Loucy (cell line): ENCODE measurements around the gene TIMM10B.
"Not testable (repeated sequence)": the region's sequence is repeated elsewhere in the genome, so short reads cannot be mapped to it uniquely, and the experiment has no call there.

Source experiments
- H2AFZ ChIP-seq: fragments of 200-600 bp; sonication (generic); 2 replicates; pipeline ENCODE4 v1.6.0; 2016; ENCODE audit warnings: antibody characterized with exemption, mild to moderate bottlenecking, low read length, moderate library complexity
- H3F3A ChIP-seq: fragments of 200-600 bp; 2 replicates; pipeline ENCODE4 v1.6.0; 2016; ENCODE audit warnings: antibody characterized with exemption, low read depth, mild to moderate bottlenecking
- H3K27me3 ChIP-seq: fragments of 200-600 bp; sonication (generic); 2 replicates; pipeline ENCODE4 v1.6.1; 2014; ENCODE audit warnings: low read length, mild to moderate bottlenecking; ENCODE audit not compliant: insufficient read depth, poor library complexity, severe bottlenecking
- H3K36me3 ChIP-seq: fragments of 200-600 bp; sonication (generic); 2 replicates; pipeline ENCODE4 v1.6.1; 2016; ENCODE audit warnings: low read length; ENCODE audit not compliant: insufficient read depth
- H3K4me1 ChIP-seq: fragments of 200-600 bp; sonication (generic); 2 replicates; pipeline ENCODE4 v1.5.1; 2014; ENCODE audit warnings: low read length, mild to moderate bottlenecking; ENCODE audit not compliant: insufficient read depth, poor library complexity, severe bottlenecking
- H3K4me2 ChIP-seq: fragments of 200-600 bp; sonication (generic); 2 replicates; pipeline ENCODE4 v1.6.0; 2014; ENCODE audit warnings: antibody characterized with exemption, low read length, low read depth, mild to moderate bottlenecking; ENCODE audit not compliant: poor library complexity, severe bottlenecking
- H3K4me3 ChIP-seq: fragments of 200-600 bp; sonication (generic); 2 replicates; pipeline ENCODE4 v1.5.1; 2014; ENCODE audit warnings: low read length, mild to moderate bottlenecking, mixed read lengths; ENCODE audit not compliant: poor library complexity, severe bottlenecking
- H3K79me2 ChIP-seq: fragments of 200-600 bp; sonication (generic); 2 replicates; pipeline ENCODE4 v1.6.1; 2014; ENCODE audit warnings: low read length; ENCODE audit not compliant: insufficient read depth
- H3K9ac ChIP-seq: fragments of 200-600 bp; sonication (generic); 2 replicates; pipeline ENCODE4 v1.6.0; 2014; ENCODE audit warnings: mild to moderate bottlenecking, low read depth, low read length, moderate library complexity; ENCODE audit not compliant: poor library complexity, severe bottlenecking
- H3K9me2 ChIP-seq: fragments of 200-600 bp; sonication (generic); replicated peaks from 2 replicates; pipeline ENCODE4 v1.6.1; 2016; ENCODE audit warnings: low read depth, low read length, mixed read lengths
- H3K9me3 ChIP-seq: fragments of 200-600 bp; sonication (generic); 2 replicates; pipeline ENCODE4 v1.6.1; 2014; ENCODE audit warnings: mild to moderate bottlenecking, antibody characterized with exemption, low read length, low read depth; ENCODE audit not compliant: insufficient read depth
- H4K20me1 ChIP-seq: fragments of 200-600 bp; sonication (generic); 2 replicates; pipeline ENCODE4 v1.6.0; 2014; ENCODE audit warnings: antibody characterized with exemption, low read length, mild to moderate bottlenecking; ENCODE audit not compliant: insufficient read depth, poor library complexity, severe bottlenecking
- CTCF ChIP-seq: fragments of 200-600 bp; sonication (generic); conservative IDR thresholded peaks from 2 replicates; pipeline ENCODE4 v1.5.1; 2014; ENCODE audit warnings: mild to moderate bottlenecking, antibody characterized with exemption, low read length
- EZH2phosphoT487 ChIP-seq: fragments of 200-600 bp; IDR thresholded peaks from 2 replicates; pipeline ENCODE4 v1.6.1; 2018; ENCODE audit warnings: antibody characterized with exemption, mild to moderate bottlenecking, moderate library complexity, borderline replicate concordance

Gene TIMM10B

GRCh38 chr11:6505577-6506240, 24.4 kb downstream of the TIMM10B start:
- Histone ChIP-seq H3K9me2 (no peaks in the 10 kb centered on the region), H3K9ac (no peak overlapping the region), H3K9me3 (no peaks in the 10 kb centered on the region), H3K79me2 (no peaks in the 10 kb centered on the region), H4K20me1 (no peaks in the 10 kb centered on the region), H3K4me1 (no peaks in the 10 kb centered on the region), H3K4me2 (no peak overlapping the region), H3K4me3 (no peak overlapping the region), H3K36me3 (no peaks in the 10 kb centered on the region), H2AFZ (no peak overlapping the region), H3K27me3 (no peaks in the 10 kb centered on the region), H3F3A (no peaks in the 10 kb centered on the region)
- TF ChIP-seq CTCF (peak; percentile 92), EZH2phosphoT487 (no peak)

- Histone ChIP-seq H3K9me2 (no peaks in the 10 kb centered on the region), H4K20me1 (no peaks in the 10 kb centered on the region)
Observed at GRCh38 chr11:6516865-6517264, 35.6 kb downstream of the TIMM10B start.

GRCh38 chr11:6520265-6520664, 39.0 kb downstream of the TIMM10B start:
- Histone ChIP-seq H3K4me3 (no peak overlapping the region), H2AFZ (no peak overlapping the region), H3K36me3 (no peaks in the 10 kb centered on the region; the same call in 1 of the 2 replicates), H3K27me3 (no peaks in the 10 kb centered on the region), H3K9me3 (no peaks in the 10 kb centered on the region), H4K20me1 (no peaks in the 10 kb centered on the region), H3K79me2 (no peaks in the 10 kb centered on the region), H3K9ac (no peak overlapping the region), H3K9me2 (no peaks in the 10 kb centered on the region), H3K4me2 (no peak overlapping the region), H3K4me1 (no peaks in the 10 kb centered on the region), H3F3A (no peaks in the 10 kb centered on the region)
- no peak for TF ChIP-seq EZH2phosphoT487
- TF ChIP-seq CTCF, result no peak

More at GRCh38 chr11:6516865-6517264, 35.6 kb downstream of the TIMM10B start:
- Histone ChIP-seq H3K9me3 (no peaks in the 10 kb centered on the region), H3K27me3 (no peaks in the 10 kb centered on the region), H3F3A (no peaks in the 10 kb centered on the region), H3K4me3 (no peak overlapping the region), H3K36me3 (no peaks in the 10 kb centered on the region; the same call in 1 of the 2 replicates), H3K79me2 (no peaks in the 10 kb centered on the region), H2AFZ (no peak overlapping the region), H3K9ac (no peak overlapping the region), H3K4me1 (no peaks in the 10 kb centered on the region), H3K4me2 (no peak overlapping the region)
- TF ChIP-seq CTCF (no peak), EZH2phosphoT487 (no peak)

DNA sequence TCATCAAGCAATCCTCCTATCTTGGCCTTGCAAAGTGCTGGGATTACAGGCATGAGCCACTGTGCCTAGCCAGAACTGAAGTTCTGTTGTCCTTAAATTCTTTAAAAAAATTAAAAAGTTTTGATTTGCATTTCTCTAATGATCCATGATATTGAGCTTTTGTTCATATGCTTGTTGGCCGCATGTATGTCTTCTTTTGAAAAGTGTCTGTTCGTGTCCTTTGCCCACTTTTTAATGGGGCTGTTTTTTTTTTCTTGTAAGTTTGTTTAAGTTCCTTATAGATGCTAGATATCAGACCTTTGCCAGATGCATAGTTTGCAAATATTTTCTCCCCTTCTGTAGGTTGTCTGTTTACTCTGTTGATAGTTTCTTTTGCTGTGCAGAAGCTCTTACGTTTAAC, 40.6 kb downstream of the TIMM10B start:
- H3K27me3 ChIP-seq, H3K4me3 ChIP-seq, H3K4me2 ChIP-seq, H3K9me3 ChIP-seq, H3K36me3 ChIP-seq, H3K4me1 ChIP-seq, H2AFZ ChIP-seq, H3F3A ChIP-seq, H3K9me2 ChIP-seq, H3K9ac ChIP-seq, H4K20me1 ChIP-seq, H3K79me2 ChIP-seq: not testable (repeated sequence)
